Pons (tissue), 1 donor: ENCODE measurements around the gene OR6C75.
"Not testable (repeated sequence)": the region's sequence is repeated elsewhere in the genome, so short reads cannot be mapped to it uniquely, and the experiment has no call there.

Experiments
- DNase-seq: peaks from one replicate; pipeline ENCODE4 v3.0.0-alpha.2; 2016; ENCODE audit warnings: low spot score

The OR6C75 gene

GRCh38 chr12:55362675-55363074, at the start of gene OR6C75:
TSS of gene OR6C75 (plus strand) at chr12:55362975. CDS start at chr12:55365111, 2,136 bp downstream.
- no peak for DNase-seq

GRCh38 chr12:55314043-55314442, 48.7 kb upstream of the OR6C75 start, which contains the start of gene OR6C1:
TSS of gene OR6C1 (plus strand) at chr12:55314343. CDS start at chr12:55320600, 6,257 bp downstream.
- DNase-seq, result no peak

- no peak for DNase-seq
These were observed 42.6 kb upstream of the OR6C75 start for GRCh38 chr12:55320201-55320600.

GRCh38 chr12:55325801-55326200, 37.0 kb upstream of the OR6C75 start:
- not testable (repeated sequence) for DNase-seq

- DNase-seq, result no peak
These were observed 32.3 kb upstream of the OR6C75 start, which contains the start of gene OR6C3 for GRCh38 chr12:55330446-55330845. TSS of gene OR6C3 (plus strand) at chr12:55330746. CDS start at chr12:55331701, 955 bp downstream.

- no peak for DNase-seq
These were observed 26.8 kb upstream of the OR6C75 start for GRCh38 chr12:55336002-55336401.

- not testable (repeated sequence) for DNase-seq
These were observed 7.4 kb upstream of the OR6C75 start for GRCh38 chr12:55355338-55355737.

- no peak for DNase-seq
These were observed 2.3 kb downstream of the OR6C75 start for GRCh38 chr12:55365086-55365485.

- no peak for DNase-seq
These were observed 9.7 kb downstream of the OR6C75 start for GRCh38 chr12:55372521-55372920.

- no peak for DNase-seq
These were observed 23.1 kb downstream of the OR6C75 start for GRCh38 chr12:55385891-55386290.

- DNase-seq, result no peak
These were observed 29.4 kb downstream of the OR6C75 start for GRCh38 chr12:55392032-55392795.

GRCh38 chr12:55396326-55396725, 33.6 kb downstream of the OR6C75 start:
- no peak for DNase-seq

- DNase-seq, result no peak
These were observed 37.5 kb downstream of the OR6C75 start, which contains the start of gene OR6C65 for GRCh38 chr12:55400229-55400628. TSS of gene OR6C65 (plus strand) at chr12:55400529. CDS start at chr12:55400529, 0 bp downstream.

- no peak for DNase-seq
These were observed 45.1 kb downstream of the OR6C75 start for GRCh38 chr12:55407866-55408265.

- not testable (repeated sequence) for DNase-seq
These were observed 46.4 kb downstream of the OR6C75 start for GRCh38 chr12:55409133-55409532.

GRCh38 chr12:55412138-55412537, 49.4 kb downstream of the OR6C75 start:
- not testable (repeated sequence) for DNase-seq

- not testable (repeated sequence) for DNase-seq
These were observed 51.0 kb downstream of the OR6C75 start for GRCh38 chr12:55413498-55414388.

- DNase-seq, result not testable (repeated sequence)
These were observed 51.6 kb downstream of the OR6C75 start for GRCh38 chr12:55414396-55414823.

- not testable (repeated sequence) for DNase-seq
These were observed 52.1 kb downstream of the OR6C75 start for GRCh38 chr12:55414889-55415288.

GRCh38 chr12:55416961-55417360, 54.2 kb downstream of the OR6C75 start:
- DNase-seq, result no peak
